HG02798 (cell line): ENCODE data around the gene MED28.

Experiments used
- ATAC-seq: cut with Tn5 transposase; IDR thresholded peaks from one replicate; pipeline ENCODE4 v1.9.1; 2021; ENCODE audit warnings: mild to moderate bottlenecking; ENCODE audit not compliant: unreplicated experiment, poor library complexity

MED28 gene

GRCh38 chr4:17613761-17614415, 553 bp upstream of the MED28 start:
- peak; percentile 55 for ATAC-seq

- no peak for ATAC-seq
Measured at GRCh38 chr4:17616283-17616682, 1.8 kb downstream of the MED28 start.

GRCh38 chr4:17618926-17619325, 4.5 kb downstream of the MED28 start:
- no peak for ATAC-seq

DNA sequence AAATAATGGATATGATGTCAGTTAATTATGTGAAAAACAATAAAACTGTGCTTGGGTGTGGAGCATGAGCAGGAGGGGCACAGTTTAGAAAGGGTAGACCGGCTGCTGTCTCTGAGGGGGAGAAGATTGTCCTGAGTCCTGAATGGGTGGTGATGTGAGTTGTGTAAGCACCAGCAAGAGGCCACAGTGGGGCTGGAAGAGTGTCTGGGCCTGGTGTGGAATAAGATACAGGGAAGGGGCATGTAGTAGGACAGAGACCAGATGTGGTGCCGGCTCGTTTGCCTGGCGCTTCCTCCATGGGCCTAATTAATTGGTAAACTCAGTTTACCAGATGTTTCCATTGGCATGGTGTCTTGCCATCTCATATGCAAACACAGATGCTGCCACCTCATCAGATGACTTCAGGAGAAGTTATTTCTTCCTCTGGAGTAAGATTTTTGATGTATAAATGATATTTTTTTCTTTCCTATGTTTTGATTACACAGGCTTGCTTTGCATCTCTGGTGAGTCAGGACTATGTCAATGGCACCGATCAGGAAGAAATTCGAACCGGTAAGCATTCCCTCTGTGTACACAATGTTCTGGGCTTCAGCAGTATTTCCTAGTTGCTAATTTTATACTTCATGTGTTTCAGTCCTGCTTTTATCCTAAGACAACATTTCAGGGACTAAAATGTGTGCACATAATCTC, 5.1 kb downstream of the MED28 start:
- no peak for ATAC-seq

GRCh38 chr4:17623451-17624001, 9.1 kb downstream of the MED28 start:
- no peak for ATAC-seq

GRCh38 chr4:17624821-17625220, 10.4 kb downstream of the MED28 start:
- no peak for ATAC-seq

DNA sequence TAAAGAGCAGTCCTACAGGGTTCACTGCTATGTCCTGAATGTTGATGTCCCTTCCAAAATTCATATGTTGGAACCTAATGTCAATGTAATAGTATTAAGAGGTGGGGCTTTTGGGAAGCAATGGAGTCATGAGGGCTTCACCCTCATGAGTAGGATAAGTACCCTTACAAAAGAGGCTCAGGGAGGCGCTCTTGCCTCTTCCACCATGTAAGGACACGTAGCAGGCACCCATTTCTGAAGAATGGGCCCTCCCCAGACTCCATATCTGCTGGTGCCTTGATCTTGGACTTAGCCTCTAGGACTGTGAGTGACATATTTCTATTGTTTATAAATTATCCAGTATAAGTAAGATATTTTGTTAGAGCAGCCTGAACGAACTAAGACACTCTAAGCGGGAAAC, 15.8 kb downstream of the MED28 start:
- ATAC-seq = no peak

GRCh38 chr4:17633600-17633999, 19.2 kb downstream of the MED28 start:
- ATAC-seq = no peak

- no peak for ATAC-seq
Measured at GRCh38 chr4:17635056-17635455, 20.6 kb downstream of the MED28 start.

- ATAC-seq = peak; percentile 14
Measured at GRCh38 chr4:17636341-17636695, 21.9 kb downstream of the MED28 start.

GRCh38 chr4:17636696-17637622, 22.5 kb downstream of the MED28 start:
- ATAC-seq = peak; percentile 88

DNA sequence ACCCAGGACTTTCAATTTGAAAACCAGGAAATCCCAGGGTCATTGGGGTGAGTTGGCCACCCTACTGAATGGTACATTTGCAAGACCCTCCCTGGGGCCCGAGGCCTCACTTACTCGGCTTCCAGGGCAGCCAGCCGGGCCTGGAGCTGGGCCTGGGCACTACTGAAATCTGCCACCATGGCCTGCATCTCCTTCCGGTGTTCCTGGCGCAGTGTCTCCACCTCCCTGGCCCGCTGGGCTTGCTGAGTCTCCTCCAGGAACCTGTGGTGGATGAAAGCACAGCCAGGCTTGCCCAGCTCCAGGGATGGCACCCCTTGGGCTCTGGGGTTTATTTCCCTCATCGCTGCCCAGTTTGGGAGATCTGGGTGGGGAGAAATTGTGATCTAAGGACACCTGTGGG, 24.7 kb downstream of the MED28 start:
- no peak for ATAC-seq

DNA sequence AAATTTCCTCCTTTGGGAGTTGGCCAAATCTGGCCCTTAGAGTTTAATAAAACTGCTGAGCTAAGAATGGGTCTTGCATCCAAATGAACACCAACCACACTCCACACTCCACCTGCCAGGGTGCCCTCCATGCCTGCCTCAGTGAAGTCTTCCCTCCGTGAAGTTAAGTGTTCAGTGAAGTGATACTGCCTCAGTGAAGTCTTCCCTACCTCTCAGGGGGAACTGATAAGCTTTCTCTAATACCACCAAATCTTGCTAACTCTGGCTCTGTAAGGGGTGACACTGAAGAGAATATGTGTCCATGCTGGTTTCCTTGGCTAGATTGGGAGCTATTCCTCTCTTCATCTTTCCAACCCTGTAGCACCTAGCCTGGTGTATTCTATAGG, 27.9 kb downstream of the MED28 start:
- no peak for ATAC-seq

- ATAC-seq = no peak
Measured at GRCh38 chr4:17646693-17647092, 32.3 kb downstream of the MED28 start.

DNA sequence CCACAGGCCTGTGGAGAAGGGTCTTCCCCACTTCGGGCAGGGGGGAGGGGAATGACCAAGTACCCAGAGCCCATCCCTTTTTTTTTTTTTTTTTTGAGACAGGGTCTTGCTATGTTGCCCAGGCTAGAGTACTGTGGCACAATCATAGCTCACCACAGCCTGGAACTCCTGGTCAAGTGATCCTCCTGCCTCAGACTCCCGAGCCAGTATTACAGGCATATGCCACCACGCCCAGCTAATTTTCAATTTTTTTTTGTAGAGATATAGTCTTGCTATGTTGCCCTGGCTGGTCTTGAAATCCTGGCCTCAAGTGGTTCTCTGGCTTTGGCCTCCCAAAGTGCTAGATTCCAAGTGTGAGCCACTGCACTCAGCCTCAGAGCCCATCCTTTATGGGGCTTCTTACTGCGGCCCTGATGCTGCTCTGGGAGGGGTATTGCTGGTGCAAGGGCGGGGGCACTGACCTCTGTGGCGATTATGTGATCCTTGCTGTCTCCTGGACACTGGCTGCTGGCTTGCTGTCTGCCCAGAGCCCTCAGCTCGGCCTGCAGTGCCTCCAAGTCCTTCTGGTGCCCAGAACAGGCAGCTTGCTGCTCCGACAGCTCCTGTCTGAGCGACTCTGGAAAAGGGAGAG, 32.9 kb downstream of the MED28 start:
- ATAC-seq = no peak

GRCh38 chr4:17647927-17648326, 33.5 kb downstream of the MED28 start:
- ATAC-seq = no peak

DNA sequence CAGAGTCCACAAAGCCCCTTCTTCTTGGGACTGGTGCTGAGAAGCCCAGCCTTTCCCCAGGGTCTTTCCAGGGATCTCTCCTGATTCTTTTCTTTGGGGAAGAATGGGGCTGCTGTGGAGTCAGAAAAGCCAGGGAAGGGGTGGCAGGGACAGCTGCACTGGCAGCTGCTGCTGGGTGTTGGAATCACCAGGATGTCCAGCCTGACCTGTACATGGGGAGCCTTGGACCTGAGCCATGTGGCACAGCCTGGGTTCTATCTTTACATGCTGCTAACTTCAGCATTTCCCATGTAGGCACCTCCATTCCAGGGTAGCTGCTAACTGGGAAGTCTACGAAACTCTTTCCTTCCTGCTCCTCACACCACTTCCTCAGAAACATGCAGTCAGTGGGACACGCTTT, 36.0 kb downstream of the MED28 start:
- no peak for ATAC-seq

GRCh38 chr4:17654701-17655100, 40.3 kb downstream of the MED28 start:
- ATAC-seq = no peak

GRCh38 chr4:17657090-17657489, 42.6 kb downstream of the MED28 start:
- ATAC-seq = no peak

DNA sequence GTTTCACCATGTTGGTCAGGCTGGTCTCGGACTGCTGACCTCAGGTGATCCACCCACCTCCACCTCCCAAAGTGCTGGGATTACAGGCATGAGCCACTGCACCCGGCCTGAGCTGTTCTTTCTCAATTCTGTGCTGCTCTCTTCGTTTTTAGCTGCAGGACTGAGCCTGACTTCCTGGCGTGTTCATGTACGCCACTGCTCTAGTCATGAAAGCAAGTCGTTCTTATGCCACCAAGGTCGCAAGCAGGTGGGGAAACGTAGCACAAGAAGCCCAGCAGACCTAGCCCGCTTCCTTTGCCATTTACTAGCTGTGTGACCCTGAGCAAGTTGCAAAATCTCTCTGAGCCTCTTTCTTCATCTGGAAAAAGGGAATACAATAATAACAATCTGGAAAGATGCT, 43.4 kb downstream of the MED28 start:
- ATAC-seq = no peak
